ENCODE measurements around the gene ORAI3.

DNA sequence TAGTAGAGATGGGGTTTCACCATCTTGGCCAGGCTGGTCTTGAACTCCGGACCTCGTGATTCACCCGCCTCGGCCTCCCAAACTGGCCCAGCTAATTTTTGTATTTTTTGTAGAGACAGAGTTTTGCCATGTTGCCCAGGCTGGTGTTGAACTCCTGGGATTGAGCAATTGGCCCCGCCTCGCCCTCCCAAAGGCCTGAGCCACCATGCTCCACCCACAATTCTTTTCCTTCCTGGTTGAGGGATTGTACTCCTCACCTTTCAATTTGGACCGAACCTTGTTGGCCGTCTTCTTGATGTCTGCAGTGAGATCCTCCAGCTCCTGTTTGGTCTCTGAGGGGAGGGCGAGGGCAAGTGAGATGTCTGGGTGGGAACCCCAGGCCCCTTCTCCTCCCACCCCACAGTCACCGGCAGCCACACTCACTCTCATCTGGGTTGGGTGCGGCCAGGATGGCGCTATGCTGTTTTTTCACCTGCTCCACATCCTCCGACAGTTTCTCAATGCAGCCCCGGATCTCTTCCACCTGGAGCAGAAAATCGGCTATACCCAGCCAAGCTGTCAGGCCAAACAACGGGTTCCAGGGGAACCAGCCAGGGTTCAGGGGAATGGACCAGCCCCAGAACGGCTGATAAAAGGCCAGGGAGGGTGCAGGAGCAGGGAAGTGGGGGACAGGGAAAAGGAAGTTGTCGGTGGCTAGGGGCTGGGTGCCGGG lies 52.0 kb downstream of the ORAI3 start:
- no peak for TF ChIP-seq POLR2A (IDR thresholded peaks at IDR 0.05)
- TF ChIP-seq, protein P1, sequence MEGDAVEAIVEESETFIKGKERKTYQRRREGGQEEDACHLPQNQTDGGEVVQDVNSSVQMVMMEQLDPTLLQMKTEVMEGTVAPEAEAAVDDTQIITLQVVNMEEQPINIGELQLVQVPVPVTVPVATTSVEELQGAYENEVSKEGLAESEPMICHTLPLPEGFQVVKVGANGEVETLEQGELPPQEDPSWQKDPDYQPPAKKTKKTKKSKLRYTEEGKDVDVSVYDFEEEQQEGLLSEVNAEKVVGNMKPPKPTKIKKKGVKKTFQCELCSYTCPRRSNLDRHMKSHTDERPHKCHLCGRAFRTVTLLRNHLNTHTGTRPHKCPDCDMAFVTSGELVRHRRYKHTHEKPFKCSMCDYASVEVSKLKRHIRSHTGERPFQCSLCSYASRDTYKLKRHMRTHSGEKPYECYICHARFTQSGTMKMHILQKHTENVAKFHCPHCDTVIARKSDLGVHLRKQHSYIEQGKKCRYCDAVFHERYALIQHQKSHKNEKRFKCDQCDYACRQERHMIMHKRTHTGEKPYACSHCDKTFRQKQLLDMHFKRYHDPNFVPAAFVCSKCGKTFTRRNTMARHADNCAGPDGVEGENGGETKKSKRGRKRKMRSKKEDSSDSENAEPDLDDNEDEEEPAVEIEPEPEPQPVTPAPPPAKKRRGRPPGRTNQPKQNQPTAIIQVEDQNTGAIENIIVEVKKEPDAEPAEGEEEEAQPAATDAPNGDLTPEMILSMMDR (IDR thresholded peaks at IDR 0.05), result no peak
